Measurements from ENCODE around the gene STT3A. TPM values are rescaled to one million over a fixed set of nuclear protein-coding genes. Genes with fewer than 3 reads are reported as not detected.
"Not testable (repeated sequence)": the region's sequence is repeated elsewhere in the genome, so short reads cannot be mapped to it uniquely, and the experiment has no call there.

Gene STT3A
- total and polyA plus RNA-seq, 12 donors = 19.5 to 83.9 (median 58.5) TPM

DNA sequence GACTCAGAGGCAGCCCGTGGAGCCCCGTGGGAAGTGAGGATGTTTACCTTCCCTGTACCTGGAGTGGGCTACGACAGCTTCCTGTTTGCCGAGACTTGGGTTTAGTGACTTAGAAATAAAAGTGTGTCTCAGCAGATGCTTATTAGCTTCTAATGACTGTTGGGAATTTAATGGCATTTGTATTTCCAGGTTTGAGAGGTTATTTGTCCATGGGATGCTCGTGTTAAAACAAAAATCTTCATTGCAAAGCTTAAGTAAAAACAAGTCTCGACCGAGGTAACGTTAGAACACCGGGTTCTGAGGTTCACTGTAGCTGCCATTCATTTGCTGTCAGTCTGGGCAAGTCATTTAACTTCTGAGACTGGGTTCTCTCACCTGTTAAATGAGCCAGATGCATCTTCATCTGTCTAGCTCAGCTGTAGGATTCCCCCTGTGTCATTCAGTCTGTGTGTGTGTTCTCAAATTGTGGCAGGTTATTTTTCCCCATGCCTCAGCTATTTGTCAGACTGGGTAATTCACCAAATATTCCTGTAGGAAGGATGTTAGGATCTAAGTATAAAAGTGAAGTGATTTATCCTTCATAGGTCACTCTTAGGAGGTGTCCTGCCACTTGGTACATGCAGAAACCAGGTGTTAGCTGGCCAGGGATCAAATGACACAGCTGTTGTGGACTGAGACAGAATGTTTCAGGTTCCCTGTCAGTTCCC is 22.6 kb upstream of the STT3A start:
- intact Hi-C loops (cut with DNase I) = loop anchor here in 4 of 10 donors (1.0 to 10.0 kb wide), 7 partner anchors 22 to 305 kb away; partner anchors contain the start of genes STT3A (in 2 of the 4) and CHEK1 (in 1 of the 4)
- Histone ChIP-seq H3K27me3 (no peaks in the 10 kb centered on the region), H3K9me3 (no peaks in the 10 kb centered on the region), H3K36me3 (peaks cover 0 to 31% (median 18%) of the 10 kb centered on the region in 9 donors), H3K4me3 (peak overlapping the region; percentile 83 to 98 (median 89)), H3K4me1 (peaks cover 0 to 23% (median 11%) of the 10 kb centered on the region in 9 donors), H3K27ac (peak overlapping the region in 9 of 10 donors; percentile 78 to 96 (median 91))
- DNase-seq = no peak
- TF ChIP-seq CTCF (IDR thresholded peaks at IDR 0.05) = no peak
- no peak for ATAC-seq
- 3 to 5% methylated on average over 9 of the region's 9 CpGs for WGBS, 2 donors

- Histone ChIP-seq H3K4me3 (no peak overlapping the region), H3K36me3 (peaks cover 0 to 40% (median 26%) of the 10 kb centered on the region in 9 donors), H3K27ac (peak overlapping the region in 1 of 10 donors; percentile 91), H3K27me3 (no peaks in the 10 kb centered on the region), H3K9me3 (no peaks in the 10 kb centered on the region), H3K4me1 (peaks cover 0 to 23% (median 11%) of the 10 kb centered on the region in 9 donors)
- no peak for TF ChIP-seq CTCF (IDR thresholded peaks at IDR 0.05)
- ATAC-seq (no peak), DNase-seq (no peak)
- WGBS, 2 donors = 74 to 76% methylated on average over 2 of the region's 2 CpGs
- intact Hi-C loops (cut with DNase I) = loop anchor here in 3 of 10 donors (2.0 to 5.0 kb wide), 3 partner anchors 22 to 51 kb away; partner anchors contain the start of gene STT3A (in 1 of the 3)
These were observed 21.7 kb upstream of the STT3A start for GRCh38 chr11:125570952-125571351.

GRCh38 chr11:125572916-125573315 is 19.7 kb upstream of the STT3A start:
- no peak overlapping the region for H3K4me3 ChIP-seq
- no peaks in the 10 kb centered on the region for H3K27me3 ChIP-seq
- H3K9me3 ChIP-seq = no peaks in the 10 kb centered on the region
- H3K36me3 ChIP-seq = peaks cover 0 to 59% (median 41%) of the 10 kb centered on the region in 9 donors
- DNase-seq (no peak), ATAC-seq (no peak)
- no peak for TF ChIP-seq CTCF (IDR thresholded peaks at IDR 0.05)
- no peak overlapping the region for H3K27ac ChIP-seq
- peaks cover 0 to 23% (median 11%) of the 10 kb centered on the region in 9 donors for H3K4me1 ChIP-seq
- intact Hi-C loops (cut with DNase I) = loop anchor here in 2 of 10 donors (5.0 kb wide), 2 partner anchors 34 to 49 kb away; no protein-coding TSS in a partner anchor
- 83 to 89% methylated on average over 5 of the region's 5 CpGs for WGBS, 2 donors

DNA sequence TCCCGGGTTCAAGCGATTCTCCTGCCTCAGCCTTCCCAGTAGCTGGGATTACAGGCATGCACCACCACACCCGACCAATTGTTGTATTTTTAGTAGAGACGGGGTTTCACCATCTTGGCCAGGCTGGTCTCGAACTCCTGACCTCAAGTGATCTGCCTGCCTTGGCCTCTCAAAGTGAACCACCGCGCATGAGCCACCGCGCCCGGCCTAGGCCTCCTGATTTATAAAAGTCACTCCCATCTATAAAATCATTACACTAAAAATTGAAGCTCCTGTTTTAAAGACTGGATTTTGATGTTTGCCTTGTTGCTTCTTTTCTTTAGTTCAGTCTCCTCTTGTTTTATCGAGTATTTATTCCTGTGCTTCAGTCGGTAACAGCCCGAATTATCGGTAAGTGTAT is 15.5 kb upstream of the STT3A start:
- H3K4me1 ChIP-seq; intact Hi-C loops (cut with DNase I); H3K9me3 ChIP-seq; ATAC-seq; H3K4me3 ChIP-seq; H3K27me3 ChIP-seq; H3K27ac ChIP-seq; DNase-seq: not testable (repeated sequence)
- 97 to 98% methylated on average over 14 of the region's 14 CpGs for WGBS, 2 donors
- H3K36me3 ChIP-seq = peaks cover 13 to 100% (median 81%) of the 10 kb centered on the region in 9 donors

DNA sequence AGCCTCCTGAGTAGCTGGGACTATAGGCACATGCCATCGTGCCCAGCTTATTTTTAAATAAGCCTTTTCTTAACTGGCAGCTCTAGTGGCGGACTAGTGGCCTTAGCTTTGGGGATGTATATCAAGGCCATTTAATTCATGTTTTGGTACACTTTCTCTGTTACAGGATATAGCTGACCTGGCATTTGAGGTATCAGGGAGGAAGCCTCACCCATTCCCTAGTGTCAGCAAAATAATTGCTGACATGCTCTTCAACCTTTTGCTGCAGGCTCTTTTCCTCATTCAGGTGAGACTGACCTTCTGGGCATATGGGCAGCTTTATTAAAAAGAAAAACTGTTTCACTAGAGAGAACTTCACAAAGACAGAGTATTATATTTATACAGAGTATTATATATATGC is 13.9 kb upstream of the STT3A start:
- intact Hi-C loops (cut with DNase I) = no loop called here
- Histone ChIP-seq H3K9me3 (no peaks in the 10 kb centered on the region), H3K4me1 (no peaks in the 10 kb centered on the region), H3K4me3 (no peak overlapping the region), H3K27me3 (no peaks in the 10 kb centered on the region), H3K36me3 (peaks cover 13 to 100% (median 97%) of the 10 kb centered on the region in 9 donors), H3K27ac (no peak overlapping the region)
- 99 to 100% methylated on average over 2 of the region's 2 CpGs for WGBS, 2 donors
- DNase-seq = no peak
- TF ChIP-seq CTCF (IDR thresholded peaks at IDR 0.05) = no peak
- ATAC-seq = no peak

All from heart right ventricle (tissue), 16 donors.